Heart right ventricle (tissue), 16 donors: ENCODE measurements around the gene PALD1. TPM values are rescaled to one million over a fixed set of nuclear protein-coding genes. Genes with fewer than 3 reads are reported as not detected.

Experiments used
- ATAC-seq, 8 donors: fragments of 200-7000 bp; cut with Tn5 transposase; one replicate each; pipeline ENCODE4 v1.9.1; 2020; ENCODE audit warnings: mild to moderate bottlenecking in 8 of 8, moderate library complexity in 8 of 8, moderate number of reproducible peaks in 1 of 8
- DNase-seq, 2 donors: peaks; one replicate each; pipeline ENCODE4 v3.0.0-alpha.2; 2020
- H3K27ac ChIP-seq, 10 donors: fragments of 200-600 bp; sonication (generic) in 2 of 10; one replicate each; pipeline versions ENCODE4 v1.5.0 to v1.8.0; 2020 to 2022; ENCODE audit warnings: mild to moderate bottlenecking in 3 of 10
- H3K27me3 ChIP-seq, 7 donors: fragments of 200-600 bp; one replicate each; pipeline ENCODE4 v1.8.0; 2021 to 2022; ENCODE audit warnings: mild to moderate bottlenecking in 2 of 7
- H3K36me3 ChIP-seq, 9 donors: fragments of 200-600 bp; sonication (generic) in 1 of 9; one replicate each; pipeline versions ENCODE4 v1.5.0 to v1.8.0; 2020 to 2022; ENCODE audit warnings: mild to moderate bottlenecking in 2 of 9
- H3K4me1 ChIP-seq, 9 donors: fragments of 200-600 bp; sonication (generic) in 1 of 9; one replicate each; pipeline versions ENCODE4 v1.5.0 to v1.8.0; 2020 to 2022; ENCODE audit warnings: mild to moderate bottlenecking in 4 of 9
- H3K4me3 ChIP-seq, 10 donors: fragments of 200-600 bp; sonication (generic) in 2 of 10; one replicate each; pipeline versions ENCODE4 v1.5.0 to v1.8.0; 2020 to 2022; ENCODE audit warnings: mild to moderate bottlenecking in 7 of 10, moderate library complexity in 2 of 10
- H3K9me3 ChIP-seq, 11 donors: fragments of 200-600 bp in 10 of 11; sonication (generic) in 2 of 11; one replicate each; pipeline versions ENCODE4 v1.5.0 to v1.8.0; 2013 to 2022; ENCODE audit warnings: mild to moderate bottlenecking in 2 of 11, control low read depth in 1 of 11, moderate library complexity in 1 of 11
- WGBS, 2 donors: extraction: QIAGEN DNeasy Blood & Tissue Kit; methylation state at CpG; one replicate each; pipeline ENCODE4 v1.1.7; 2013; ENCODE audit warnings: inconsistent platforms in 1 of 2; 5-methylcytosine and 5-hydroxymethylcytosine counted together
- intact Hi-C, 10 donors: fragments of 100-400 bp; cut with DNase I; formaldehyde crosslinking; loops; one replicate each; pipeline versions ENCODE4 v1.11.1 to v1.14.2; 2022
- polyA plus RNA-seq, 2 donors: library from polyadenylated mRNA; stranded (reverse); fragments of 200-250 nt; gene quantifications; one replicate each; pipeline ENCODE4 v1.2.3, GENCODE V29; 2013
- total RNA-seq, 10 donors: library from RNA; stranded (reverse); fragmentation: NEBNext Ultra II Directional in 3 of 10; extraction: Animal tissue kit (Norgen Biotek cat#: 25700) in 3 of 10; gene quantifications; one replicate each; pipeline versions ENCODE4 v1.2.1 to v1.2.4, GENCODE V29; 2021 to 2023
- TF ChIP-seq, protein P1 (sequence below), 9 donors: fragments of 200-600 bp; sonication (generic) in 2 of 9; IDR thresholded peaks; one replicate each; pipeline versions ENCODE4 v1.5.0 to v1.8.0; 2021 to 2022; ENCODE audit warnings: antibody characterized with exemption in 9 of 9, mild to moderate bottlenecking in 5 of 9, moderate library complexity in 1 of 9
- donor health status: Arrhythmogenic right ventricular cardiomyopathy.
- donor health status: ischemic (EF 13 %, LVEDD 7.1; RV severe dilation, severe dysfunction).
- donor health status: healthy with polysubstance abuse.
- donor health status: DM: no; HTN: yes; CAD: no.
- donor health status: DM: no; HTN: no; CAD: no.
- donor health status: ischemic (EF 25% LVEDD 6.9; RV normal size, moderate dysfunction).
- donor health status: ischemic (EF 25% LVEDD 5.7; RV mildly dilated, moderate dysfunction).
- donor health status: healthy.
- donor health status: DM: yes; HTN: yes; CAD: no.
- donor health status: Ischemic cardiomyopathy.
- donor health status: ischemic (EF 35%, LVEDD 5.7; RV mildly dilated, moderate dysfunction).
- donor health status: nonischemic (EF 11% LVEDD 7.7; RV severe dilation, severe dysfunction).
- donor health status: DM: yes; HTN: yes; CAD: no.
- donor health status: PGD.
- donor health status: ischemic (EF 29% LVEDD 5.4; RV normal size, mild dysfunction).
- donor health status: nonischemic (EF 23%, LVEDD 6.1; RV moderate dilation, normal function).

Gene PALD1
- total and polyA plus RNA-seq, 12 donors: 4.1 to 10.3 (median 5.9) TPM

- ATAC-seq: peak in 1 of 8 donors; percentile 10
- WGBS, 2 donors: 38 to 44% methylated on average over 10 of the region's 10 CpGs
- H3K4me1 ChIP-seq: peaks cover 11 to 69% (median 52%) of the 10 kb centered on the region in 9 donors
- H3K27ac ChIP-seq: peak overlapping the region in 6 of 10 donors; percentile 34 to 75 (median 53)
- DNase-seq: no peak
- H3K36me3 ChIP-seq: peaks cover 0 to 13% (median 0%) of the 10 kb centered on the region in 9 donors
- intact Hi-C loops: loop anchor here in 1 of 10 donors (5.0 kb wide), 1 partner anchor 116 kb away; no protein-coding TSS in a partner anchor
- H3K9me3 ChIP-seq: no peaks in the 10 kb centered on the region
- no peak overlapping the region for H3K4me3 ChIP-seq
- TF ChIP-seq, protein P1, sequence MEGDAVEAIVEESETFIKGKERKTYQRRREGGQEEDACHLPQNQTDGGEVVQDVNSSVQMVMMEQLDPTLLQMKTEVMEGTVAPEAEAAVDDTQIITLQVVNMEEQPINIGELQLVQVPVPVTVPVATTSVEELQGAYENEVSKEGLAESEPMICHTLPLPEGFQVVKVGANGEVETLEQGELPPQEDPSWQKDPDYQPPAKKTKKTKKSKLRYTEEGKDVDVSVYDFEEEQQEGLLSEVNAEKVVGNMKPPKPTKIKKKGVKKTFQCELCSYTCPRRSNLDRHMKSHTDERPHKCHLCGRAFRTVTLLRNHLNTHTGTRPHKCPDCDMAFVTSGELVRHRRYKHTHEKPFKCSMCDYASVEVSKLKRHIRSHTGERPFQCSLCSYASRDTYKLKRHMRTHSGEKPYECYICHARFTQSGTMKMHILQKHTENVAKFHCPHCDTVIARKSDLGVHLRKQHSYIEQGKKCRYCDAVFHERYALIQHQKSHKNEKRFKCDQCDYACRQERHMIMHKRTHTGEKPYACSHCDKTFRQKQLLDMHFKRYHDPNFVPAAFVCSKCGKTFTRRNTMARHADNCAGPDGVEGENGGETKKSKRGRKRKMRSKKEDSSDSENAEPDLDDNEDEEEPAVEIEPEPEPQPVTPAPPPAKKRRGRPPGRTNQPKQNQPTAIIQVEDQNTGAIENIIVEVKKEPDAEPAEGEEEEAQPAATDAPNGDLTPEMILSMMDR (IDR thresholded peaks at IDR 0.05): no peak
- no peaks in the 10 kb centered on the region for H3K27me3 ChIP-seq
Measured at GRCh38 chr10:70561070-70561469, 82.5 kb downstream of the PALD1 start.

DNA sequence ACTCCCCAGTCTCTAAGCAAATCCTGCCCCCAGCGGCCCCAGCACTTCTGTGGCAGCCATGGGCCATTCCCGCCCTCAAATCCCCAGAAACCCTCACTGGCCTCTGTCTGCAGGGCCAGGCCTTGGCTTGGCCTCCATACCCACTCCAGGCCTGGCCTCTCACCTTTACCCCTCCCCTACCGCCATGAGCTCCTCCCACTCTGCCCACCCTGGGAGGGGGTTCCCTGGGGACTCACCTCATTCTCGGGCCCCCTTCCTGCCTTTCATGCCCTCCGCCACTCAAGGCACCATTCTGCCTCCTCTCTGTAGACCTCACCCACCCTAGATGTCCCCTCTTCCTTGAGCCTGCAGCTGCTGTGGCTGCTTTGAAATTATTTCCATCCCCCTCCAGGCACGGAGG is 83.0 kb downstream of the PALD1 start:
- Histone ChIP-seq H3K27ac (no peak overlapping the region), H3K9me3 (no peaks in the 10 kb centered on the region), H3K4me1 (peaks cover 11 to 70% (median 52%) of the 10 kb centered on the region in 9 donors), H3K36me3 (peaks cover 0 to 17% (median 0%) of the 10 kb centered on the region in 9 donors), H3K4me3 (no peak overlapping the region), H3K27me3 (no peaks in the 10 kb centered on the region)
- 85 to 87% methylated on average over 6 of the region's 6 CpGs for WGBS, 2 donors
- DNase-seq: no peak
- TF ChIP-seq, protein P1 (IDR thresholded peaks at IDR 0.05): no peak
- intact Hi-C loops: loop anchor here in 1 of 10 donors (5.0 kb wide), 1 partner anchor 116 kb away; no protein-coding TSS in a partner anchor
- ATAC-seq: no peak

- TF ChIP-seq, protein P1 (IDR thresholded peaks at IDR 0.05): no peak
- Histone ChIP-seq H3K4me3 (no peak overlapping the region), H3K36me3 (peaks cover 0 to 23% (median 0%) of the 10 kb centered on the region in 9 donors), H3K27ac (no peak overlapping the region), H3K9me3 (no peaks in the 10 kb centered on the region), H3K4me1 (peaks cover 11 to 70% (median 52%) of the 10 kb centered on the region in 9 donors), H3K27me3 (no peaks in the 10 kb centered on the region)
- intact Hi-C loops: loop anchor here in 1 of 10 donors (5.0 kb wide), 1 partner anchor 115 kb away; no protein-coding TSS in a partner anchor
- DNase-seq: no peak
- ATAC-seq: no peak
- WGBS, 2 donors: 84 to 87% methylated on average over 15 of the region's 15 CpGs
Measured at GRCh38 chr10:70562036-70562755, 83.6 kb downstream of the PALD1 start.

- Histone ChIP-seq H3K27ac (no peak overlapping the region), H3K36me3 (peaks cover 0 to 30% (median 0%) of the 10 kb centered on the region in 9 donors), H3K4me3 (no peak overlapping the region), H3K4me1 (peaks cover 11 to 70% (median 52%) of the 10 kb centered on the region in 9 donors), H3K9me3 (no peaks in the 10 kb centered on the region), H3K27me3 (no peaks in the 10 kb centered on the region)
- WGBS, 2 donors: 75 to 77% methylated on average over 7 of the region's 7 CpGs
- intact Hi-C loops: loop anchor here in 1 of 10 donors (5.0 kb wide), 1 partner anchor 114 kb away; no protein-coding TSS in a partner anchor
- TF ChIP-seq, protein P1 (IDR thresholded peaks at IDR 0.05): no peak
- ATAC-seq: no peak
- DNase-seq: no peak
Measured at GRCh38 chr10:70563230-70563629, 84.7 kb downstream of the PALD1 start.
